DND-41 (cell line): ENCODE measurements around the gene HECTD4.

Experiments
- ATAC-seq: fragments of 200-7000 bp; cut with Tn5 transposase; 3 replicates; pipeline ENCODE4 v1.9.1; 2021; ENCODE audit warnings: low read depth; ENCODE audit not compliant: insufficient read depth
- DNase-seq: peaks from one replicate; pipeline ENCODE4 v3.0.0-alpha.2; 2020
- H2AFZ ChIP-seq: 2 replicates; pipeline ENCODE4 v1.6.0; 2012; ENCODE audit warnings: low read depth, low read length
- H3K27ac ChIP-seq: 2 replicates; pipeline ENCODE4 v1.5.1; 2012; ENCODE audit warnings: low read length, inconsistent platforms
- H3K27me3 ChIP-seq: fragments of 200-600 bp; sonication (generic); 2 replicates; pipeline ENCODE4 v1.6.0; 2012; ENCODE audit warnings: low read length, mild to moderate bottlenecking, inconsistent platforms; ENCODE audit not compliant: insufficient read depth, poor library complexity
- H3K36me3 ChIP-seq: 2 replicates; pipeline ENCODE4 v1.5.1; 2012; ENCODE audit warnings: low read length, inconsistent platforms; ENCODE audit not compliant: insufficient read depth
- H3K4me1 ChIP-seq: 2 replicates; pipeline ENCODE4 v1.5.1; 2012; ENCODE audit warnings: mild to moderate bottlenecking, low read length; ENCODE audit not compliant: insufficient read depth
- H3K4me2 ChIP-seq: 2 replicates; pipeline ENCODE4 v1.6.0; 2012; ENCODE audit warnings: mild to moderate bottlenecking, moderate library complexity, low read length, inconsistent platforms; ENCODE audit not compliant: insufficient read depth
- H3K4me3 ChIP-seq, 2 experiments: fragments of 200-600 bp in 1 of 2; shearing (Covaris generic) in 1 of 2; 2 replicates each; pipeline ENCODE4 v1.5.1; 2012 to 2016; ENCODE audit warnings: inconsistent platforms in 2 of 2, low read length in 2 of 2, mild to moderate bottlenecking in 2 of 2, low read depth in 1 of 2, moderate library complexity in 1 of 2
- H3K79me2 ChIP-seq: 2 replicates; pipeline ENCODE4 v1.6.0; 2012; ENCODE audit warnings: low read length, inconsistent platforms; ENCODE audit not compliant: insufficient read depth
- H3K9ac ChIP-seq: 2 replicates; pipeline ENCODE4 v1.6.0; 2012; ENCODE audit warnings: low read depth, mild to moderate bottlenecking, inconsistent platforms, low read length, moderate library complexity
- H3K9me3 ChIP-seq: 2 replicates; pipeline ENCODE4 v1.5.1; 2012; ENCODE audit warnings: low read length, moderate library complexity, mild to moderate bottlenecking, inconsistent platforms; ENCODE audit not compliant: insufficient read depth, severe bottlenecking
- H4K20me1 ChIP-seq: 2 replicates; pipeline ENCODE4 v1.6.0; 2012; ENCODE audit warnings: low read length; ENCODE audit not compliant: insufficient read depth
- EZH2 ChIP-seq: IDR thresholded peaks from 3 replicates; pipeline ENCODE4 v1.6.1; 2012; ENCODE audit warnings: borderline replicate concordance, low read depth, mild to moderate bottlenecking, moderate library complexity, low read length, inconsistent platforms; ENCODE audit not compliant: severe bottlenecking
- TF ChIP-seq, protein P1 (sequence below): IDR thresholded peaks from 2 replicates; pipeline ENCODE4 v1.5.1; 2012; ENCODE audit warnings: borderline replicate concordance, low read length, moderate library complexity, mild to moderate bottlenecking; ENCODE audit not compliant: poor library complexity, severe bottlenecking; ENCODE audit errors: extremely low read depth

Gene HECTD4

DNA sequence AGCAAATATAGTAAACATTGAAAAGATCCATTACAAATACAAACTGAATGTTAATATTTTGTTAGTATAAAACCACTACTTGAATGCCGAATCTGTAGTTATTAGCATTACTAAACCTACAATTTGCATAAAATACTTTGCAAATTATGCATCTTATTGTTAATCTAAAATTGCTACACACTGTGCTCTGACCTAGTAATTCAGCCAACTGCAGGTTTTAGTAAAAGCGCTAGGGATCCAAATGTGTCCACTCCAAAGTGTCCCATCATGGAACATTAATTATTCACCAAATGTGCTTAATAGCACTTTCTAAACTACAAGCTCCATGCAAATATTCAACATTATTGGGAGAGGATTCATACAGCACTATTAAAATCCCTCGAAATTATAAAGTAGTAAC, 14.3 kb downstream of the HECTD4 start:
- peaks cover 69% of the 10 kb centered on the region for H3K79me2 ChIP-seq
- no peaks in the 10 kb centered on the region for H3K4me1 ChIP-seq
- no peak overlapping the region for H2AFZ ChIP-seq
- no peaks in the 10 kb centered on the region for H3K9me3 ChIP-seq
- peaks cover 11% of the 10 kb centered on the region; the same call in 1 of the 2 replicates for H4K20me1 ChIP-seq
- H3K36me3 ChIP-seq: no peaks in the 10 kb centered on the region
- TF ChIP-seq, protein P1, sequence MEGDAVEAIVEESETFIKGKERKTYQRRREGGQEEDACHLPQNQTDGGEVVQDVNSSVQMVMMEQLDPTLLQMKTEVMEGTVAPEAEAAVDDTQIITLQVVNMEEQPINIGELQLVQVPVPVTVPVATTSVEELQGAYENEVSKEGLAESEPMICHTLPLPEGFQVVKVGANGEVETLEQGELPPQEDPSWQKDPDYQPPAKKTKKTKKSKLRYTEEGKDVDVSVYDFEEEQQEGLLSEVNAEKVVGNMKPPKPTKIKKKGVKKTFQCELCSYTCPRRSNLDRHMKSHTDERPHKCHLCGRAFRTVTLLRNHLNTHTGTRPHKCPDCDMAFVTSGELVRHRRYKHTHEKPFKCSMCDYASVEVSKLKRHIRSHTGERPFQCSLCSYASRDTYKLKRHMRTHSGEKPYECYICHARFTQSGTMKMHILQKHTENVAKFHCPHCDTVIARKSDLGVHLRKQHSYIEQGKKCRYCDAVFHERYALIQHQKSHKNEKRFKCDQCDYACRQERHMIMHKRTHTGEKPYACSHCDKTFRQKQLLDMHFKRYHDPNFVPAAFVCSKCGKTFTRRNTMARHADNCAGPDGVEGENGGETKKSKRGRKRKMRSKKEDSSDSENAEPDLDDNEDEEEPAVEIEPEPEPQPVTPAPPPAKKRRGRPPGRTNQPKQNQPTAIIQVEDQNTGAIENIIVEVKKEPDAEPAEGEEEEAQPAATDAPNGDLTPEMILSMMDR: no peak
- TF ChIP-seq EZH2: no peak
- H3K27ac ChIP-seq: no peak overlapping the region
- H3K4me3 ChIP-seq: no peak overlapping the region
- H3K9ac ChIP-seq: no peak overlapping the region
- no peak for ATAC-seq
- no peak overlapping the region for H3K4me2 ChIP-seq
- DNase-seq: no peak
- H3K27me3 ChIP-seq: no peaks in the 10 kb centered on the region

DNA sequence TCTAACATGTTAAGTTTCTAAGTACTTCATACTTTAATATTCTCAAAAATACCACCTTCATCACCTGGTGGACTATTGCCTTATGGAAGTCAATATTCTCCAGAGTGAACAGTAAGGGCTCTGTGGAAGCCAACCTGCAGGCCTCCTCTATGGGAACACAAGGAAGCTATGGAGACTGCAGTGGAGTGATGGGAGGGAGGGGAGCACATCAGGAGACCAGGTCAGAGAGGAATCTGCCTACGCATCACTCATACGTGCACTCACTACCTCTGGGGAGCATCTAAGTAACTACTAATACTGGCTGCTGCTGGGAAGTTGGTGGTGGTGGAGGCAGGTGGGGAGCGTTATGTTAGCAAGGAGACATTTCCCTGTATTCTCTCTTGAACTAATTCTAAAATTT, 19.9 kb downstream of the HECTD4 start:
- TF ChIP-seq, protein P1: no peak
- TF ChIP-seq EZH2: no peak
- H3K4me1 ChIP-seq: no peaks in the 10 kb centered on the region
- no peak for DNase-seq
- no peaks in the 10 kb centered on the region for H3K27me3 ChIP-seq
- no peaks in the 10 kb centered on the region for H3K9me3 ChIP-seq
- no peaks in the 10 kb centered on the region for H3K36me3 ChIP-seq
- no peak overlapping the region for H3K27ac ChIP-seq
- H3K79me2 ChIP-seq: peaks cover 55% of the 10 kb centered on the region
- H4K20me1 ChIP-seq: peaks cover 5% of the 10 kb centered on the region; the same call in 1 of the 2 replicates
- no peak overlapping the region for H2AFZ ChIP-seq
- no peak for ATAC-seq
- H3K9ac ChIP-seq: no peak overlapping the region
- H3K4me3 ChIP-seq: no peak overlapping the region
- H3K4me2 ChIP-seq: no peak overlapping the region

DNA sequence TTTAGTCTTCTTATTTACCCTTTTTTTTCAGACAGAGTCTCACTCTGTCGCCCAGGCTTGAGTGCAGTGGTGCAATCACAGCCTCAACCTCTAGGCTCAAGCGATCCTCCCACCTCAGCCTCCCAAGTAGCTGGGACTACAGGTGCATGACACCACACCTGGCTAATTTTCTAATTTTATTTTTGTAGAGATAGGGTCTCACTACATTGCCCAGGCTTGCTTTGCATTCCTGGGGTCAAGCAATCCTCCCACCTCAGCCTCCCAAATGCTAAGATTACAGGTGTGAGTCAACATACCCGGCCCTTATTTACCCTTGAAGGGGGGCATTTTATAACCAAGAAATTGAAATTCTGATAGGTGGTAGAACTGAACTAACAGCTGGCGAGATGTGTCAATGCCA, 21.0 kb downstream of the HECTD4 start:
- Histone ChIP-seq H3K4me2 (no peak overlapping the region), H3K9me3 (no peaks in the 10 kb centered on the region), H4K20me1 (peaks cover 5% of the 10 kb centered on the region; the same call in 1 of the 2 replicates), H3K79me2 (peaks cover 55% of the 10 kb centered on the region), H2AFZ (no peak overlapping the region), H3K36me3 (no peaks in the 10 kb centered on the region), H3K27me3 (no peaks in the 10 kb centered on the region), H3K27ac (no peak overlapping the region), H3K4me3 (no peak overlapping the region), H3K9ac (no peak overlapping the region), H3K4me1 (no peaks in the 10 kb centered on the region)
- DNase-seq (no peak), ATAC-seq (no peak)
- no peak for TF ChIP-seq EZH2
- TF ChIP-seq, protein P1: no peak

DNA sequence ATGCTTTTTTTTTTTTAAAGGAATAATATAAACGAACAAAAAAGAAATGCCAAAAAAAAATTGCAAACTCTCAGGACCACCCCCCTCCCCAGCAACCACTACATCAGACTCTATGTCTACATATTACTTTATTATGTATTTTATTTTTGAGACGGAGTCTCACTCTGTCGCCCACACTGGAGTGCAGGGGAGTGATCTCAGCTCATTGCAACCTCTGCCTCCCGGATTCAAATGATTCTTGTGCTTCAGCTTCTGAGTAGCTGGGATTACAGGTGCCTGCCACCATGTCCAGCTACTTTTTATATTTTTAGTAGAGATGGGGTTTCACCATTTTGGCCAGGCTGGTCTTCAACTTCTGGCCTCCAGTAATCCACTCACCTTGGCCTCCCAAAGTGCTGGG, 22.9 kb downstream of the HECTD4 start:
- Histone ChIP-seq H3K9ac (no peak overlapping the region), H3K4me1 (no peaks in the 10 kb centered on the region), H3K4me3 (no peak overlapping the region), H3K36me3 (no peaks in the 10 kb centered on the region), H3K9me3 (no peaks in the 10 kb centered on the region), H3K79me2 (peaks cover 46% of the 10 kb centered on the region), H2AFZ (no peak overlapping the region), H3K27me3 (no peaks in the 10 kb centered on the region), H3K4me2 (no peak overlapping the region), H4K20me1 (peaks cover 8% of the 10 kb centered on the region; the same call in 1 of the 2 replicates), H3K27ac (no peak overlapping the region)
- ATAC-seq: no peak
- TF ChIP-seq EZH2: no peak
- TF ChIP-seq, protein P1: no peak
- no peak for DNase-seq
